Adipocyte (in vitro differentiated cells): ENCODE data around the gene TENM4.
A peak's percentile ranks its signal among the peaks of the same experiment; 100 is the strongest.

Experiments
- DNase-seq: peaks from one replicate; pipeline ENCODE4 v3.0.0-alpha.2; 2015; ENCODE audit warnings: low read depth
- H3K27me3 ChIP-seq: replicated peaks from 2 replicates; pipeline ENCODE4 v1.7.0; 2013; ENCODE audit warnings: mild to moderate bottlenecking, low read length, moderate library complexity; ENCODE audit not compliant: control insufficient read depth, insufficient read depth
- H3K36me3 ChIP-seq: 2 replicates; pipeline ENCODE4 v1.7.0; 2013; ENCODE audit warnings: low read length, mild to moderate bottlenecking, moderate library complexity; ENCODE audit not compliant: control insufficient read depth, insufficient read depth, severe bottlenecking
- H3K4me1 ChIP-seq: 2 replicates; pipeline ENCODE4 v1.7.0; 2013; ENCODE audit warnings: mild to moderate bottlenecking, low read length, moderate library complexity; ENCODE audit not compliant: control insufficient read depth, insufficient read depth
- H3K4me3 ChIP-seq: 2 replicates; pipeline ENCODE4 v1.7.0; 2013; ENCODE audit warnings: mild to moderate bottlenecking, low read length, moderate library complexity
- H3K9ac ChIP-seq: 2 replicates; pipeline ENCODE4 v1.7.0; 2013; ENCODE audit warnings: mild to moderate bottlenecking, low read length, moderate library complexity
- H3K9me3 ChIP-seq: 2 replicates; pipeline ENCODE4 v1.7.0; 2013; ENCODE audit warnings: mild to moderate bottlenecking, low read length, moderate library complexity; ENCODE audit not compliant: control insufficient read depth

TENM4 gene

DNA sequence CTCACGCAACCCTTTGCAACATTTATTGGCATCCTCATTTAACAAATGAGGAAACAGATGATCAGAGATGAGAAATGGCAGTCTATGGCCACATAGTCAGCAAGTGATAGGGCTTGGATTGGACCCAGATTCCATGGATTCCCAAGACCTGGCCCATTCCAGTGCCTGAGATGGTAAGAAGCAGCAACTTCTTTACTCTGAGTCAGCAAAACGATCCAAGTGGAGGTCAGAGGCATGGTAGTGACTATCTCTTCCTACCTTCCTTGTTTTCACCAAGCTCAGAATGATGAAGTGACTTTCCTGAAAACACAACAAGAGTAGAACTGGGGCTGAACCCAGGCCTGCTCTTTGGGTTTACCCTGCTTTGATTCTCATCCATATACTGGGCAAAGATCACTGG is 293.1 kb downstream of the TENM4 start:
- no peak overlapping the region for H3K4me3 ChIP-seq
- no peaks in the 10 kb centered on the region for H3K4me1 ChIP-seq
- H3K9ac ChIP-seq = no peak overlapping the region
- peaks cover 3% of the 10 kb centered on the region for H3K36me3 ChIP-seq
- H3K9me3 ChIP-seq = peaks cover under 1% of the 10 kb centered on the region
- no peaks in the 10 kb centered on the region for H3K27me3 ChIP-seq
- no peak for DNase-seq

DNA sequence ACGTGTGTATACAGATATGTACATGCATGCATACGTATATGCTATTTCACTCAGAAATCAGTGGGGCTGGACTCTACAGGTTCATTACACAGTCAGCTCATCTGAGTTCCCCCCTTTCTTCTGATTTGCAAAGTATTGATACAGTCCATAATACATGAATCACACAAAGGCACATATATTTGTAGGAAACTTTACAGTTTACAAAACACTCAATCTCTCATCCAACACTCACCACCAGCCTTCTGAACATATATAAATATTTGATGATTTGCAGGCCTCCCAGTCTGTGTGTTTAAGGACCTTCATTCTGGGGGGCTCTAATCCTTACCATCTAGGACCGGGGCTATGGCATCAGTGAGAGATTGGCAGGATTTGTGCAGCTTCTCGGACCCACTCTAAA is 293.8 kb downstream of the TENM4 start:
- no peaks in the 10 kb centered on the region for H3K27me3 ChIP-seq
- no peaks in the 10 kb centered on the region for H3K4me1 ChIP-seq
- peaks cover 3% of the 10 kb centered on the region for H3K36me3 ChIP-seq
- DNase-seq = no peak
- peaks cover 5% of the 10 kb centered on the region for H3K9me3 ChIP-seq
- H3K9ac ChIP-seq = no peak overlapping the region
- no peak overlapping the region for H3K4me3 ChIP-seq

DNA sequence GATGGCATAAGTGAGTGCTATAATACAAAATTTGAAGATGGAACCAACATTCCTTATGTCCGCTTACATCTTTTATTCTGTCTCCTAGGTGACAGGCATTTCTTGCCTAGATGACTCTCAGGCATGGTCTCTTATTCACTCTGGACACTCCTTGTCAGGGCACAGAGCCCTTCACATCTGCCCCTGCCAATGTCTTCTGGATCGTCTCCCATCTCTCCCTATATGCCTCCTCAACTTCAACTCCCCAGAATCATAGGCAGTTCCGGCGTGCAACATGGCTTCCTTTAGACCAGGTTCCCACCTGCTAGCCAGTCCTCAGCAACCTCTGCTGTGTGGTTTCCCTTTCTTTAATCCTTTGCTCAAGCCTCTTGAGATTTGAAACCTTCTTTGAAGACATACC is 300.9 kb downstream of the TENM4 start:
- Histone ChIP-seq H3K4me1 (no peaks in the 10 kb centered on the region), H3K9ac (no peak overlapping the region)

DNA sequence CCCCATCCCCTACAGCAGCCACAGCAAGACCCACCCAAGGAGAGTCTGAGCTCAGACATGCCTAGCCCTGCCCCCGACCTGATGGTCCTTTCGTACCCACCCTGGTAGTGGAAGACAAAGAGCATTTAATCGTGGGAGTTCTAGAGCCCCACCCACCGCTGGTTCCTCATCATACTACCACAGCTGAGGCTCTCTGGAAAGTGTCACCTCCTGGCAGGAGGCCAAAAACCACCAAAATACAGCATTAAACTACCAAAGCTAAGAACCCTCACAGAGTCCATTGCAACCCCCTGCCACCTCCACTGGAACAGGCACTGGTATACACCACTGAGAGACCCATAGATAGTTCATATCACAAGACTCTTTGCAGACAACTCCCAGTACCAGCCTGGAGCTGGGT is 311.1 kb downstream of the TENM4 start:
- Histone ChIP-seq H3K36me3 (no peaks in the 10 kb centered on the region), H3K27me3 (no peaks in the 10 kb centered on the region), H3K9me3 (peaks cover 16% of the 10 kb centered on the region), H3K4me1 (peaks cover 15% of the 10 kb centered on the region), H3K9ac (peak overlapping the region; percentile 15), H3K4me3 (no peak overlapping the region)
- DNase-seq = no peak

More for the DNA sequence above, 300.9 kb downstream of the TENM4 start:
- no peak for DNase-seq
- H3K36me3 ChIP-seq = no peaks in the 10 kb centered on the region
- no peak overlapping the region for H3K4me3 ChIP-seq
- H3K9me3 ChIP-seq = peaks cover 5% of the 10 kb centered on the region
- no peaks in the 10 kb centered on the region for H3K27me3 ChIP-seq

DNA sequence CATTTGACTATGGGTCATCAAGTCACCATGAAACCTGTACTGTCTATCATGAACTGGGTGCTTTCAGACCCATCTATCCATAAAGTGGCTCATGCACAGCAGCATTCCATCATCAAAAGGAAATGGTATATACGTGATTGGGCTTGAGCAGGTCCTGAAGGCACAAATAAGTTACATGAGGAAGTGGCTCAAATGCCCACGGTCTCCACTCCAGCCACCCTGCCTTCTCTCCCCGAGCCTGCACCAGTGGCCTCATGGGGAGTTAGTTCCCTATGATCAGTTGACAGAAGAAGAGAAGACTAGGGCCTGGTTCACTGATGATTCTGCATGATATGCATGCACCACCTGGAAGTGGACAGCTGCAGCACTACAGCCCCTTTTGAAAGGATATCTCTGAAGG is 312.5 kb downstream of the TENM4 start:
- Histone ChIP-seq H3K36me3 (no peaks in the 10 kb centered on the region), H3K4me1 (peaks cover 15% of the 10 kb centered on the region), H3K9me3 (peaks cover 16% of the 10 kb centered on the region), H3K9ac (no peak overlapping the region), H3K4me3 (no peak overlapping the region), H3K27me3 (no peaks in the 10 kb centered on the region)
- no peak for DNase-seq

DNA sequence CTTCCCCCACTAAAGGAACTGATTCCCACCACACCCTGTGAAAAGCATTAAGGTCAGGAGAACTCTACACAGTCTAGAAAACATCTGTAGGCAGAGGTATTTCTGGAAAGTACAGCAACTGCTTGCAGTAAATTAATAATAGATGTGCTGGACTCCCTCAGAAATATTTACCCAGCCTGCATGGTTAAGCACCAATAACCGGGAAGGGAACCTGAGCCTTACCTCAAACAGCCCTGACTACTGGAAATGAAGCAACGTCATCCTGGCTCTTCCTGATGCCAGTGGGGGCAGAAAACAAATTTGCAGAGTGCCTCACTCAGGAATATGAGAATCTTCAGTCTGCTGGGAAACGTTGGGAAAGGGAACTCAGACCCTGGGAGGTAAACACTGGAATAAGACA is 318.1 kb downstream of the TENM4 start:
- Histone ChIP-seq H3K9ac (no peak overlapping the region), H3K36me3 (no peaks in the 10 kb centered on the region), H3K4me1 (no peaks in the 10 kb centered on the region), H3K4me3 (no peak overlapping the region), H3K27me3 (no peaks in the 10 kb centered on the region), H3K9me3 (peaks cover 16% of the 10 kb centered on the region)
- DNase-seq = no peak

DNA sequence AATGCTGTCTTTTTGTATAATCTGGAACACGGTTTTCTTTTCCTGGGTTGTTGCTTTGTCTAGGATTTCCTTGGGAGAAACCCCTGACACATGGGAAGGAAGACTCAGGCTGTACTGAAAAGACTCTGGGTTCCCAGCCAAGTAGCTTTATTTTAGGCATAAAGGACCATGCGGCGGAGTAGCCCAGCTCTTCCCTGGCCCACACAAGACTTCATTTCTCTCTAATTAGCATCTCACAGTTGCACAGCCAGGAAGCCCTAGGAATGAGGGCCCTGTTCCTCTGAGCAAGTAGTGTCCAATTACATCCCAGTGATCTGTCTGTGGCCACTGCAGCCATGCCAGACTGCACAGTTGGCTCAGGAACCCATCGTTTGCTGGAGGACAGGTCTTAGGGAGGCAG is 319.5 kb downstream of the TENM4 start:
- DNase-seq = no peak

DNA sequence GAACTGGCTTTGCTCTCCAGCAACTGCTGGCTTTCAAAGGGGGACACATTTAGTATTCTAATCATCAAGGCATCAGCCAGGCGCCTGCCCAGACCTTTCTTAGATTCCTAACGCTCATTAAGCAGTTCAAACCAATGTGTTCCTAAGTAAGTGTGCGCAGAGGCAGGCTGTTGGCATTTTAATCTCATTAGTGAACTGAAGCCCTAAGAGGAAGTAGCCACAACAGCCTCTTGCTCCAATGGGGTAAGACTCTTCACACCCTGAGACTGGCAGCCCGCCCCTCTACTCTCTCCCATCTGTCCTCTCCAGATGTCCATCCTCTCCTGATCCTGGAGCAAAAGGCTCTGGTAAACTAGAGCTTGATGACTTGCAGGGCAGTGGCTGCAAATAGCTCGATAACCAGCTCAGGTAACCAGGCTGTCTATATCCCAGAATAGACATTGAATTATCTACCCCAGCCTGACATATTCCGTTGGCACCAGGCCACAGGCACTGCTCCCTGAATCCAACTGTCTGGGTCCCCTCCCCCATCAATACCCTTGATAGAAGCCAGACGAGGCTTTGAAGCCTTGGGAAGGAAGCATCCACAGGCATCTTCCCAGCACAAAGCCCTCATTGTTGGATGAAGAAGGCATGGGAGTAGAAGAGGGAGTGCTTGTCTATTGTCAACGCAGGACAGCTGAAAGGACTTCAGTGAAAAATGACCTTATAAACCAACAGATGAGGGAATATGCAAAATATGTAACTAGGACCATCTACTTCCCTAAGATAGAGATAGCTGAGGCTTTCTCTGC is 321.1 kb downstream of the TENM4 start:
- Histone ChIP-seq H3K36me3 (no peaks in the 10 kb centered on the region), H3K4me3 (no peak overlapping the region), H3K4me1 (no peaks in the 10 kb centered on the region), H3K27me3 (no peaks in the 10 kb centered on the region), H3K9me3 (no peaks in the 10 kb centered on the region), H3K9ac (no peak overlapping the region)
- no peak for DNase-seq

More for the DNA sequence above, 319.5 kb downstream of the TENM4 start:
- no peak overlapping the region for H3K4me3 ChIP-seq
- H3K36me3 ChIP-seq = no peaks in the 10 kb centered on the region
- no peaks in the 10 kb centered on the region for H3K27me3 ChIP-seq
- no peaks in the 10 kb centered on the region for H3K4me1 ChIP-seq
- peaks cover 7% of the 10 kb centered on the region for H3K9me3 ChIP-seq
- no peak overlapping the region for H3K9ac ChIP-seq

DNA sequence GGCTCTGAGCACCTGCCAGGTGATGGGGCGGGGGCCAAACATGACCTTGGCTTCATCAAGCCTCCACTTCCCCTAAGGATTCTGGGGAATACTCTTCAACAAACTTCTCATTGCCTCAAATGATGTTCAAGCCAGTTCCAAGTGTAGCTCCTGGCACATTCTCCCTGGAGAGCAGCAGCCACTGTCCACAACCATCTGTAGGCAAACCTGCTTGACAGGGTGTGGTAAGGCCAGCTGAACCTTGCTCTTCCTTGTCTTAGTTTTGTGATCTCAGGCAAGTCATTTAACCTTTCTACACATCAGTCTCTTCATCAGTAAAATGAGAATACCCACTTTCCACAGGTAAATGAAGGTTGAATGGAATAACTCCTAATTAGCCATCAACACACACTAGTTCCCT is 323.3 kb downstream of the TENM4 start:
- H3K9me3 ChIP-seq = no peaks in the 10 kb centered on the region
- DNase-seq = no peak
- H3K9ac ChIP-seq = no peak overlapping the region
- H3K36me3 ChIP-seq = no peaks in the 10 kb centered on the region
- no peak overlapping the region for H3K4me3 ChIP-seq
- H3K4me1 ChIP-seq = no peaks in the 10 kb centered on the region
- no peaks in the 10 kb centered on the region for H3K27me3 ChIP-seq

DNA sequence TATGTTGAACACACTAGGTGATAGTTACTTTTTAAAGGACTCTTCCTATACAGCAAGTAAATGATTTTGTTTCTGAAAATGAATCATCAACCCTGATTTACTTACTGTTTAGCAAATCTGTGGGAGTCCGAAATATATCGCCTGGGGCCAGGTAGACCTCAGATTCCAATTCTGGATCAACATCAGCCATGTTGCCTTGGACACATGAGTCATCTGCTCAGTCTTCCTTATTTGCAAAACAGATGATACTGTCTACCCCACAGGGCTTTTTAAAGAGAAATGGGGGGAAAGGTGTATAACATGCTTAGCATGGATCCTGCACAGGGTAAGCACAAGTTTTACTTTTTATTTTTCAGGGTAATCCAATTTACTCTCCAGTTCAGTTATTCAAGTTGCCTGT is 324.2 kb downstream of the TENM4 start:
- no peaks in the 10 kb centered on the region for H3K4me1 ChIP-seq
- no peak overlapping the region for H3K4me3 ChIP-seq
- DNase-seq = peak; percentile 14
- no peaks in the 10 kb centered on the region for H3K36me3 ChIP-seq
- H3K9me3 ChIP-seq = no peaks in the 10 kb centered on the region
- no peaks in the 10 kb centered on the region for H3K27me3 ChIP-seq
- H3K9ac ChIP-seq = no peak overlapping the region

DNA sequence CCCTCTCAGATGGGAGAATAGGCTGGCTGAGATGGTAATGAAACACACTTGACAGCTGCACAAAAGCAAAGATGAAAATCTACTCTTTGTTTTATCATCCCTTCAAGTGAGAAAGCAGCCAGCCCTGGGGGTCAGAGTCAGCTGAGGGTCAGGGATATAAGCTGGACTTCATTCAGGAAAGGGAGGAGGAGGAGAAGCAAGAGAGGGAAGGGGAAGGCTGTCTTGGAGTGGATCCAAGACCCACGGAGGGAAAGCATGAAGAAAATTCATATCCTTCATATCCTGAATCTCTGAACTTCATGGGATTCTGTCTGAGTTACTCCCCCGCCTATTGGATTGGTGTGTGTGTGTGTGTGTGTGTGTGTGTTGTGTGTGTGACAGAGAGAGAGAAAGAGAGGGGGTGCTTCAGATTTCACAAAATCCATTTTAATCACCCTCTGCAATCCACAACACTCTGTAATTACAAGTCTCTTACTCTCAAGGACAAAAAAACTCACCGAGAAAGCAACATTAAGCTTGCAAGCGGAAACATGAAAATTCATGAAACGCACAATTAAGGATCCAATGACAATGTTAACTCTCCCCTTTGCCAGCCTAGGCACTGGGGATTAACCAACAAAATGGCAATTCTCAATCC is 327.7 kb downstream of the TENM4 start:
- H3K4me1 ChIP-seq = no peaks in the 10 kb centered on the region
- H3K9ac ChIP-seq = no peak overlapping the region
- H3K9me3 ChIP-seq = no peaks in the 10 kb centered on the region
- DNase-seq = no peak
- H3K36me3 ChIP-seq = no peaks in the 10 kb centered on the region
- no peak overlapping the region for H3K4me3 ChIP-seq
- no peaks in the 10 kb centered on the region for H3K27me3 ChIP-seq
